Measurements from ENCODE around the gene CDHR4. TPM values are rescaled to one million over a fixed set of nuclear protein-coding genes. Genes with fewer than 3 reads are reported as not detected.
"Not testable (repeated sequence)": the region's sequence is repeated elsewhere in the genome, so short reads cannot be mapped to it uniquely, and the experiment has no call there.

The CDHR4 gene
- total RNA-seq, 4 donors from 2014 or later: 0.36 to 6.0 TPM; not detected in 2

DNA sequence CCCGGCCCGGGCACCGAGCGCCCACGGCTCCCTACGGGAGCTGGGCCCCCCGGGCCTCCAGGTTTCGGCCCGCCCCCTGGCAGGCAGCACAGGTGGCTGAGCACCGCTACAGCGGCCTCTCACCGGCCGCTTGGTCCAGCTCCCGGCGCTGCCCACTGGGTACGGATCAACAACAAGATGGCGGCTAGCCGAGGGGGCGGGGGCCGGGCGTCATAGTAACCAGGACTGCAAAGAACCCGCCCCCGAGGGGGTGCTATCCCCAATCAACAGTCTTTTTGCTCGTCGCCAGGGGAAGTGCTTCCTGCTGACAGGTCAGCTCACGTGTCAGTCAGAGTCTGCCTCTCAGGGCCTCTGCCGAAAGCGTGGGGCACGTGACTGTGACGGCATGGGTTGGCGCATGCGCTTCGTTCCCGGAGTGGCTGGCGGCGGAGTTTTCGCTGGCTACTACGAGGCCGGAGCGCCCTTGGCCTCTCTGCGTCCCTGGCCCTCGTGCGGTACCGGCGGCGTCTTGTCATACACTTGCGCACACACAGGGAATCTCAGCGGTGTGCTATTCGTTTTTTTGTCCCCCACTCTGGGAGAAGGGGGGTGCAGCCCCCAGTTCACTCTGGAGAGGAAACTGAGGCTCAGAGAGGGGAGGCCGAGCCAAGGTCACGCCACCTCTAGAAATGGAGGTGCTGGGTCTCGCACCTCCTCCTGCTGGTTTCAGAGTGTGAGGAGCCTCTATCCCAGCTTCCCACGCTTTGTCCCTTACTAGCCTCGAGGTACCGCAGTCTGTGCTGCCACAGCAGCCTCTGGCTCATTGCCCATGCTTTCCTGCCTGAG is 13.1 kb downstream of the CDHR4 start, which contains the start of gene IP6K1:
IP6K1 (minus strand) TSS at position 186 of the 825 bp plus-strand sequence. CDS start 38,502 bp downstream, outside the sequence.
- ATAC-seq (ENCODE audit: low FRiP score): peak; percentile 99
- TF ChIP-seq, protein P1, sequence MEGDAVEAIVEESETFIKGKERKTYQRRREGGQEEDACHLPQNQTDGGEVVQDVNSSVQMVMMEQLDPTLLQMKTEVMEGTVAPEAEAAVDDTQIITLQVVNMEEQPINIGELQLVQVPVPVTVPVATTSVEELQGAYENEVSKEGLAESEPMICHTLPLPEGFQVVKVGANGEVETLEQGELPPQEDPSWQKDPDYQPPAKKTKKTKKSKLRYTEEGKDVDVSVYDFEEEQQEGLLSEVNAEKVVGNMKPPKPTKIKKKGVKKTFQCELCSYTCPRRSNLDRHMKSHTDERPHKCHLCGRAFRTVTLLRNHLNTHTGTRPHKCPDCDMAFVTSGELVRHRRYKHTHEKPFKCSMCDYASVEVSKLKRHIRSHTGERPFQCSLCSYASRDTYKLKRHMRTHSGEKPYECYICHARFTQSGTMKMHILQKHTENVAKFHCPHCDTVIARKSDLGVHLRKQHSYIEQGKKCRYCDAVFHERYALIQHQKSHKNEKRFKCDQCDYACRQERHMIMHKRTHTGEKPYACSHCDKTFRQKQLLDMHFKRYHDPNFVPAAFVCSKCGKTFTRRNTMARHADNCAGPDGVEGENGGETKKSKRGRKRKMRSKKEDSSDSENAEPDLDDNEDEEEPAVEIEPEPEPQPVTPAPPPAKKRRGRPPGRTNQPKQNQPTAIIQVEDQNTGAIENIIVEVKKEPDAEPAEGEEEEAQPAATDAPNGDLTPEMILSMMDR (IDR thresholded peaks at IDR 0.05): no peak
- DNase-seq (ENCODE audit: low spot score): peak; percentile 100

DNA sequence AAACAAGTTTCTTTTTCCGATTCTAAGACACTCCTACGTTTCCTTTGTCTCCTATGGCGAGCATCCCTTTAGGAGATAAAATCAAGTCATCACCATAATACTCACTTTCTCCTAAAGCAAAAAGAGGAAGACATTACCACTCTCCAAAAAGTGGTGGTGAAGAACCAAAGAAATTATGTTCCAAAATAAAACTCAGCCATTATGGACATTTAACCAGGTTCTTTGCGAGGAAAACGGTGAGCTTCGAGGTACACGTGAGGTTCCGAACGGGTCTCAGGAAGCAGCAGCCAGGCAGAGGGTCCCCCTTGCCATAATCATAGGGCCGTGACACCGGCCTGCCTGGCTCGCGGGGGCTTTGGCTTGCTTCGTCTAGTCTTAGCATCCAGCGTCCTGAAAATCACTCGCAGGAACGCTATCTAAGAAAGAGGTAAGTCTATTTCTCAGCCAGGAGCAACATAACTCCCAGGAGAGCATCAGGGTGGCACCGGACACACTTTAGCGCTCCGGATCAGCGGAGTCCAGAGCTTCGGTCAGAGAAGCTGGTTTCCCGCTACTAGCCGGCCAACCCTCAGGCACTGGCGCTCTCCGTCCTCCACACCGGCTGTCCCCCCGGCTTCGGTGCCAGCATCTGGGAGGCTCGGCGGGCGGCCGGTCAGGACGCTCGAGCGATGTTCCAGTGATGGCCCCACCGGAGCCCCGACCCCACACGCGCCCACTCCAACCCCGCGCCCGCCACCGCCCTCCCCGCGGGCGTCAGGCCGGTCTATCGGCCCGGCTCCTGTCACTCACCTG is 13.9 kb downstream of the CDHR4 start:
- DNase-seq (ENCODE audit: low spot score): no peak
- TF ChIP-seq, protein P1 (IDR thresholded peaks at IDR 0.05): no peak
- peak; percentile 63 for ATAC-seq (ENCODE audit: low FRiP score)

DNA sequence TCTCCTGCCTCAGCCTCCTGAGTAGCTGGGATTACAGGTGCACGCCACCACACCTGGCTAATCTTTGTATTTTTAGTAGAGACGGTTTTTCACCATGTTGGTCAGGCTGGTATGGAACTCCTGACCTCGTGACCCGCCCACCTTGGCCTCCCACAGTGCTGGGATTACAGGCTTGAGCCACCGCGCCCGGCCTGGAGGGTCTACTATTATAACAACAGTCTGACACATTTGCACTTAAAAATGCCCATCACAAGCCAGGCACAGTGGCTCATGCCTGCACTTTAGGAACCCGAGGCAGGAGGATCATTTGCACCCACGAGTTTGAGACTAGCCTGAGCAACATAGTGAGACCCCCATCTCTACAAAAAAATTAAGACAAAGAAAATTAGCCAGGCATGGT is 17.4 kb downstream of the CDHR4 start:
- ATAC-seq (ENCODE audit: low FRiP score): not testable (repeated sequence)

DNA sequence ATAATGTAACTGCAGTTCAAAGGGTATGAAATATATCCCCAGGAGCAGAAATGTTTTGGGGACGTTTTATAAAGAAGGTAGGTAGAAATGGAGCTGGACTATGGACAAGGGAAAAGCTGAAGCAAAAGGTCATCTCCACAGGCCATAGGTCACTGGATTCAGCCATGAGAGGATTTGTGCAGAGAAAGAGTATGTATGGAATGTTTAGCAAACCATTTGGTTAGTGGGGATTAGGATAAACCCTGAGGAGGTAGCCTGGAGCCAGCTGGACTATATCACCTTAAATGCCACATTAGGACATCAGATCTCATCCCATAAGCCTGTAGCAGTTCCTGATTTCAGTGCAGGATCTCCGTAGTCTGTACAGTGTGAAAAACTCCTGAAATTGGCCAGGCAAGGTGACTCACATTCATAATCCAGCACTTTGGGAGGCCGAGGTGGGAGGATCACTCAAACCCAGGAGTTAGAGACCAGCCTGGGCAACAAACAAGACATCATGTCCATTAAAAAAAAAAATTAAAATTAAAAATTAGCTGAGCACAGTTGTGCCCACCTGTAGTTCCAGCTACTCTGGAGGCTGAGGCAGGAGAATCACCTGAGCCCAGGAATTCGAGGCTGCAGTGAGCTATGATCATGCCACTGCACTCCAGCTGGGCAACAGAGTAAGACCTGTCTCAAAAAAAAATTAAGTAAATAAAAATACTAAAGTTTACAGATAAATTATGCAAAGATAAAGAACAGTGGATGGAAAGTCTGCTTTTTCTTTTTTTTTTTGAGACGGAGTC is 18.1 kb downstream of the CDHR4 start:
- DNase-seq (ENCODE audit: low spot score) (no peak), ATAC-seq (ENCODE audit: low FRiP score) (no peak)
- TF ChIP-seq, protein P1 (IDR thresholded peaks at IDR 0.05): no peak

More for the DNA sequence above, 17.4 kb downstream of the CDHR4 start:
- DNase-seq (ENCODE audit: low spot score): not testable (repeated sequence)

DNA sequence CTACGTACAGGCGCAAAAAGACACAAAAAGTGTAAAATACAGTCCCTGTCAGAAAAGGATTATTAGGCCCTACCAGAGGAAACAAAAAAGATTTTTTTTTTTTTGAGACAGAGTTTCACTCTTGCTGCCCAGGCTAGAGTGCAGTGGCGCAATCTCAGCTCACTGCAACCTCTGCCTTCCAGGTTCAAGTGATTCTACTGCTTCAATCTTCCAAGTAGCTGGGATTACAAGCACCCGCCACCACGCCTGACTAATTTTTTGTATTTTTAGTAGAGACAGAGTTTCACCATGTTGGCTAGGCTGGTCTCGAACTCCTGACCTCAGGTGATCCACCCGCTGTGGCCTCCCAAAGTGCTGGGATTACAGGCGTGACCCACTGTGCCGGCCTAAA is 18.7 kb downstream of the CDHR4 start:
- not testable (repeated sequence) for ATAC-seq (ENCODE audit: low FRiP score); DNase-seq (ENCODE audit: low spot score)

DNA sequence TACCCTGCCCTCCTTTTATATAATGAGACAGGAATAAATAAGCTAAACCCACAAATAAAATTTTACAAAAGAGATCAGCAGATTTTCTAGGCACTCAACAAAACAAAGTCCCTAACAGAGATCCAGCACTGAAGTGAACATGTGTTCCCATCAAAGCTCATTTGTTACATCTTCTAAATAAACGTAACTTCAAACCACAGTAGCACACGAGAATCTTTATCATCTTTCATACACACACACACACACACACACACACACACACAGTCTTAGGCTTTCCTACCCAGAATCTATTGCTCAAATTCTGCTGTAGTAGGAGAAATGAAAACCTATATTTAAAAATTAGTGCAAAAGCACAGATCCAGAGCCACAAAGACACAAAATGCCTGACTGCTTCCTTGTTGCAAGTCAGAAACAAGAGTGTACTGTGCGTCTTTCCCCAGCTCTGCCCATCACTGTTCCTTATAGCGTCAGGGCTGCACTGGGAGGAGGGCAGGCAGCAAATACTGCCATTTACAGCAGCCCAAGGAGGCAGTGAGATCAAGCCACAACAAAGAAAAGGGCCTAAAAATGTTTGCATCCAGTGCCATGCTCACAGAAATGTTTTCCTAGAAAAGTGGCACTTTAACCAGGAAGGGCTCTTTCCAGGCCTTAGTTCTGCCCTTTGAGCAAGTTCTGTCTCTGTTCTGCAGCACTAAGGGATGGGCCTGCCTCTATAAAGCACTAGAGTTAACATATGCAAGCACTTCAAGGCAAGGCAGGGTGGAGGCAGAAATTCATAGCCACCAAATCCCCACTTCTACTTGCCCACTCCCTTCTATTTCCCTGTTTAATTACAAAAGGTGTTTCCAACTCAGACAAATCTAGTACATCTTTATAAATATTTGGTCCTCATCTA is 19.3 kb downstream of the CDHR4 start:
- TF ChIP-seq, protein P1 (IDR thresholded peaks at IDR 0.05): no peak
- DNase-seq (ENCODE audit: low spot score) (no peak), ATAC-seq (ENCODE audit: low FRiP score) (no peak)

DNA sequence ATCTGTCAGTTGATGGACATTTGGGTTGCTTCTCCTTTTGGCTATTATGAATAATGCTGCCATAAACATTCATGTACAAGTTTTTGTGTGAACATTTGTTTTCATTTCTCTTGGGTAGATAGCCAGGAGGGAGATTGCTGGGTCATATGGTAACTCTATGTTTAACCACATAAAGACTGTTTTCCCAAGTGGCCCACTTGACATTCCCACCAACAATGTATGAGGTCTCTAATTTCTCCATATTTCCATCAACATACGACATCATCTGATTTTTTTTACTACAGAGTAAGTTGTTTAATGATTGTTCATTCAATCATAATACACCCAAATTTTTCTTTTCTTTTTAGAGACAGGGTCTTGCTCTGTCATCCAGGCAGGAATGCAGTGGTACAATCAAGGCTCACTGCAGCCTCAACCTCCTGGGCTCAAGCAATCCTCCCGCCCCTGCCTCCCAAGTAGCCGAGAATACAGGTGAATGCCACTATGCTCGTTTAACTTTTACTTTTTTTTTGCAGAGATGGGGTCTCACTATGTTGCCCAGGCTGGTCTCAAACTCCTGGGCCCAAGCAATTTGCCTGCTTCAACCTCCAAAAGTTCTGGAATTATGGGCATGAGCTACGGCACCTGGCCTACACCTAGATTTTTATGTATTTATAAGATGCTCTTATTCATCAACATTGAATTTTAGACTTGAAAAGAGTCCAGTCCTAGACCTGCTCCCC is 20.2 kb downstream of the CDHR4 start:
- ATAC-seq (ENCODE audit: low FRiP score) (no peak), DNase-seq (ENCODE audit: low spot score) (no peak)
- TF ChIP-seq, protein P1 (IDR thresholded peaks at IDR 0.05): no peak

DNA sequence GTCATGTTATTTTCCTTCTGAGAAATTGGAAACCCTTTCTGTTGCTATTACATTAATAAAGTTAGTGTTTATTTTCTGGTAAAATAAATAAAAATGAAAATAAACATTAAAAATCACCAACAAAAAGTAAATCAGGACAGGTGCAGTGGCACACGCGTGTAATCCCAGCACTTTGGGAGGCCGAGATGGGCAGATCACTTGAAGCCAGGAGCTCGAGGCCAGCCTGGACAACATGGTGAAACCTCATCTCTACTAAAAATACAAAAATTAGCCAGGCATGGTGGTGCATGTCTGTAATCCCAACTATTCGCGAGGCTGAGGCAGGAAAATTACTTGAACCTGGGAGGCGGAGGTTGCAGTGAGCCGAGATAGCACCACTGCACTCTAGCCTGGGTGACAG is 23.6 kb downstream of the CDHR4 start:
- not testable (repeated sequence) for ATAC-seq (ENCODE audit: low FRiP score); DNase-seq (ENCODE audit: low spot score)

Measured in omental fat pad (tissue), 4 donors.